Neutrophil (primary cell): ENCODE measurements around the gene RAD51B.

ENCODE experiments used
- H3K27ac ChIP-seq: fragments of 200-600 bp; sonication (generic); 2 replicates; pipeline ENCODE4 v1.5.1; 2016; ENCODE audit warnings: mild to moderate bottlenecking, moderate library complexity
- H3K27me3 ChIP-seq: fragments of 200-600 bp; sonication (generic); 2 replicates; pipeline ENCODE4 v1.6.0; 2016; ENCODE audit warnings: mild to moderate bottlenecking
- H3K36me3 ChIP-seq: fragments of 200-600 bp; sonication (generic); 2 replicates; pipeline ENCODE4 v1.5.1; 2017
- H3K4me1 ChIP-seq, 2 experiments: fragments of 200-600 bp in 1 of 2; sonication (generic) in 1 of 2; 1 replicate in 1 of 2; 2 replicates in 1 of 2; pipeline versions ENCODE4 v1.5.1 to v1.6.1; 2013 to 2016; ENCODE audit warnings: low read depth in 1 of 2, low read length in 1 of 2, mild to moderate bottlenecking in 1 of 2, moderate library complexity in 1 of 2; ENCODE audit not compliant: control insufficient read depth in 1 of 2, insufficient read depth in 1 of 2
- H3K4me3 ChIP-seq, 2 experiments: fragments of 200-600 bp in 1 of 2; sonication (generic) in 1 of 2; 1 replicate in 1 of 2; 2 replicates in 1 of 2; pipeline ENCODE4 v1.5.1; 2013 to 2016; ENCODE audit warnings: low read depth in 1 of 2, low read length in 1 of 2, mild to moderate bottlenecking in 1 of 2, moderate library complexity in 1 of 2
- H3K9me3 ChIP-seq: fragments of 200-600 bp; sonication (generic); 2 replicates; pipeline ENCODE4 v1.5.1; 2016
- TF ChIP-seq, protein P1 (sequence below): fragments of 200-600 bp; sonication (generic); IDR thresholded peaks from 2 replicates; pipeline ENCODE4 v1.5.1; 2016; ENCODE audit warnings: antibody characterized with exemption

Gene RAD51B

DNA sequence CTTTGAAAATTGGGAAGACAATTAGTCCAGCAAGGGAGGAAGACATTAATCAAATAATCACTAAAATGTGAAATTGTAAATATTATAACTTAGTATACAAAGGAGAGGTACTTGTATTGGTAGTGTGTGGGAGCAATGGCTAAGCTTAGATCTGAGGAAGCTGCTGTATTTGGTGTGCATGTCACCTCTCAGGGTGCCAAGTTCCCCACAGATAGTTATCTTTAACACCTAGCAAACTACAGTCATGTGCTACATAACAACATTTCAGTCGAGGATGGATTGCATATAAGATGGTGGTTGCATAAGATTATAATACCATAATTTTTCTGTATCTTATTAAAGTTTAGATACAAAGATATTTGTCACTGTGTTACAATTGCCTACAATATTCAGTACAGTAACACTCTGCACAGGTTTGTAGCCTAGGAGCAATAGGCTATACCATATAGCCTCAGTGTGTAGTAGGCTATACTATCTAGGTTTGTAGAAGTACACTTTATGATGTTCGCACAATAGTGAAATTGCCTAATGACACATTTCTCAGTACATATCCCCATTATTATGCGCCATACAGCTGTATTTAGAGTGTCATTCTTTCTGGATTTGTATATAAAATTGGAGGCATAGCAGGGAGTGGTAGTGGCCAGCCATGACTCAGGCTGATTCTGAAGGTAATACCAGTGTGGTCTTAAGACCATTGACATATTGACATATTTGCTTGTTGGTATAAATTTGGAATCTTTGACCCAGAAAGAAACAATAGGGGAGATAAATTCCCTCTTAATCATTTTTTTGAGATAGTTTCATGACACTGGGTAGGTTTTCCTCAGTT lies 55.8 kb downstream of the RAD51B start:
- Histone ChIP-seq H3K4me3 (no peak overlapping the region), H3K27ac (no peak overlapping the region), H3K36me3 (no peaks in the 10 kb centered on the region), H3K27me3 (no peaks in the 10 kb centered on the region), H3K9me3 (no peaks in the 10 kb centered on the region), H3K4me1 (no peaks in the 10 kb centered on the region)
- TF ChIP-seq, protein P1, sequence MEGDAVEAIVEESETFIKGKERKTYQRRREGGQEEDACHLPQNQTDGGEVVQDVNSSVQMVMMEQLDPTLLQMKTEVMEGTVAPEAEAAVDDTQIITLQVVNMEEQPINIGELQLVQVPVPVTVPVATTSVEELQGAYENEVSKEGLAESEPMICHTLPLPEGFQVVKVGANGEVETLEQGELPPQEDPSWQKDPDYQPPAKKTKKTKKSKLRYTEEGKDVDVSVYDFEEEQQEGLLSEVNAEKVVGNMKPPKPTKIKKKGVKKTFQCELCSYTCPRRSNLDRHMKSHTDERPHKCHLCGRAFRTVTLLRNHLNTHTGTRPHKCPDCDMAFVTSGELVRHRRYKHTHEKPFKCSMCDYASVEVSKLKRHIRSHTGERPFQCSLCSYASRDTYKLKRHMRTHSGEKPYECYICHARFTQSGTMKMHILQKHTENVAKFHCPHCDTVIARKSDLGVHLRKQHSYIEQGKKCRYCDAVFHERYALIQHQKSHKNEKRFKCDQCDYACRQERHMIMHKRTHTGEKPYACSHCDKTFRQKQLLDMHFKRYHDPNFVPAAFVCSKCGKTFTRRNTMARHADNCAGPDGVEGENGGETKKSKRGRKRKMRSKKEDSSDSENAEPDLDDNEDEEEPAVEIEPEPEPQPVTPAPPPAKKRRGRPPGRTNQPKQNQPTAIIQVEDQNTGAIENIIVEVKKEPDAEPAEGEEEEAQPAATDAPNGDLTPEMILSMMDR, result no peak

DNA sequence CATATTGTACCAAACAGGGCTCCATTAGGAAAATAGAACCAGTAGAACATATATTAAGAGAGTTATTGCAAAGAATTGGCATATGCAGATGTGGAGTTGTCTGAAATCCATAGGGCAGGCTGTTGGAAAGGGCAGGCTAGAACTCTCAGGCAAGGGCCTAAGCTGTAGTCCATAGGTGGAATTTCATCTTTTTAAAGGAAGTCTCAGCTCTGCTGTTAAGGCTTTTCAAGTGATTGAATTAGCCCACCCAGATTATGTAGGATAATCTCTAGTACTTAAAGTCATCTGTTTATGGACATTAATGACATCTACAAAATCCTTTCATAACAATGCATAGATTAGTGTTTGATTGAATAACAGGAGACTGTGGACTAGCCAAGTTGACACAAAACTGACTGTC lies 59.4 kb downstream of the RAD51B start:
- Histone ChIP-seq H3K9me3 (no peaks in the 10 kb centered on the region), H3K27me3 (no peaks in the 10 kb centered on the region), H3K27ac (no peak overlapping the region), H3K36me3 (no peaks in the 10 kb centered on the region), H3K4me1 (no peaks in the 10 kb centered on the region), H3K4me3 (no peak overlapping the region)
- TF ChIP-seq, protein P1, result no peak

DNA sequence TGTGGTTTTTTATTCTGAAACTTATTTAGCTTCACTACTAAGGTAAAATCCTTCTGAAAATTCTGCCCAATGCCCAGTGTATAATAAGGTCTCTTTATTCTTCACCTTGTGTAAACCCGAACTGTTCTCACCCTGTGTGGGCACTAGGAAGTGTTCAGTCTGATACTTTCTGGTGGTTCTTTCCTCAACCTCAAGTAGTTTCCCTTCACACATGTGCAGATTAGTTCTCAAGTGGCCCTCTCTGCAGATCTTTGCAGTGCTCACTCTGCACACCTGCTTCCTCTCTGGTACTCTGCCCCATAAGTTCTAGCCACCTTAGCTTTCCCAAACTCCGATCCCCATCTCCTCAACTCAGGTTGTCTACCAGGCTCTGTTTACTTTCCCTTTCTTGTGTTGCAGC lies 61.6 kb downstream of the RAD51B start:
- Histone ChIP-seq H3K9me3 (no peaks in the 10 kb centered on the region), H3K27me3 (no peaks in the 10 kb centered on the region), H3K4me3 (no peak overlapping the region), H3K4me1 (no peaks in the 10 kb centered on the region), H3K27ac (no peak overlapping the region), H3K36me3 (no peaks in the 10 kb centered on the region)
- TF ChIP-seq, protein P1, result no peak

DNA sequence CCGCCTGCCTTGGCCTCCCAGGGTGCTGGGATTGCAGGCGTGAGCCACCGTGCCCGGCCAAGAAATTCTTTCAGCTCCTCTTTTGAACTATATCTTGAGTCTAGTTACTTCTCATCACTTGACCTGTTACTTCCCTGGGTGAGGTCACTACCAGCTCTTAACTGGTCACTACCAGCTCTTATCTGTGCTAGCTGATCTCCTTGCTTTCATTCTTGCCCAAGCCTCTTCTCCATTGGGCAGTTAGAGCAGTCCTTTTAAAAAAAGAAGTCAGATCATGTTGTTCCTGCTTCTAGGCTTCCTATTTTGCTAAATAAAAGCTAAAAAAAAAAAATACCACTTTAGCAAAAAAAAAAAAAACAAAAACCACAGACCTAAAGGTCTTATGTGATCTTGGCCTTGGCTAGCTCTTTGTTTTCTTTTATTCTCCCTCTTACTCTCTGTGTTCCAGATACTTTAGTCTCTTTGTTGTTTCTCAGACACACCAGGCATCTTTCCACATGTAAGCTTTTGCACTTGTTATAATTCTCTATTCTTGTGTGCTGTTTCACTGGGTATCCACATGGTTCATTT lies 63.5 kb downstream of the RAD51B start:
- TF ChIP-seq, protein P1, result no peak
- Histone ChIP-seq H3K27me3 (no peaks in the 10 kb centered on the region), H3K36me3 (no peaks in the 10 kb centered on the region), H3K9me3 (no peaks in the 10 kb centered on the region), H3K27ac (peak overlapping the region; percentile 50), H3K4me1 (no peaks in the 10 kb centered on the region), H3K4me3 (no peak overlapping the region)

DNA sequence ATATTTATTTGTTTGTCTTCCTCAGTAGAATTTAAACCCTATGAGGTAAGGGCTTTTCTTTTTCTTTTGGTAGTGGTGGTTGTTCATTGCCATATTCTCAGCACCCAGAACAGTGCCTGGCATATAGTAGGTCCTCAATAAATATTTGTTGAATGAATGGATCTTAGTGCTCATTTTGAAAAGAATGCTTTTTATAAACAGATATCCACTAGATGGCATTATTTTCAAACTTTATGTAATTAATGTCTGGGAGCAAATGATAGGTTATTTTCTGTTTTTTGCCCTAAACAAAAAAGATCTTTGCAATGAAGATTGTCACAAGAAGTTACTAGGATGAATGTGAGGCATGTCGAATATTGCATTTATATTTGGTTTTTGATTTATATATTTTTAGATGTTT lies 64.1 kb downstream of the RAD51B start:
- peak overlapping the region; percentile 50 for H3K27ac ChIP-seq
- H3K4me1 ChIP-seq, result no peaks in the 10 kb centered on the region
- no peaks in the 10 kb centered on the region for H3K9me3 ChIP-seq
- no peaks in the 10 kb centered on the region for H3K27me3 ChIP-seq
- no peaks in the 10 kb centered on the region for H3K36me3 ChIP-seq
- H3K4me3 ChIP-seq, result no peak overlapping the region
- TF ChIP-seq, protein P1, result no peak
